Effector CD4-positive, alpha-beta T cell (primary cell): ENCODE results near the gene HNRNPLL.

Experiments
- DNase-seq: peaks from one replicate; pipeline ENCODE4 v3.0.0-alpha.2; 2020

The HNRNPLL gene

DNA sequence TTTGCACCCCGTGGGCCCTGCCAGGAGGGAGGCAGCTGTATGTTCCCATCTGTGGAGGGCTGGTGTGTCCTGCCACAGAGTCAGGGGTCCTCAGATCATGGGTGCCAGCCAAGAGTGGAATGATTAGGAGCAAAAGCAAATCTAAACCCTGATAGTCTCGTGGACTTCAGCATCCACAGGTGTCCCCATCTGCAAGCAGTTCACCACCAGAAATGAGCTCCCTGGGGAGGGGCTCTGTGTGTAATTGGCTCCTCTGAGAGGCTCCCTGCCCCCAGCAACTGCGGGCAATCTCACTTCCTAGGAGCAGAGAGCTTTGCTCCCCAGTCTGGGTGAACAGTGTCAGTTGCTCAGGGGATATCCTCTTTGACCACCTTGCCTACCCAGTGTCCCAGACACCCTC lies 78.1 kb downstream of the HNRNPLL start:
- no peak for DNase-seq

DNA sequence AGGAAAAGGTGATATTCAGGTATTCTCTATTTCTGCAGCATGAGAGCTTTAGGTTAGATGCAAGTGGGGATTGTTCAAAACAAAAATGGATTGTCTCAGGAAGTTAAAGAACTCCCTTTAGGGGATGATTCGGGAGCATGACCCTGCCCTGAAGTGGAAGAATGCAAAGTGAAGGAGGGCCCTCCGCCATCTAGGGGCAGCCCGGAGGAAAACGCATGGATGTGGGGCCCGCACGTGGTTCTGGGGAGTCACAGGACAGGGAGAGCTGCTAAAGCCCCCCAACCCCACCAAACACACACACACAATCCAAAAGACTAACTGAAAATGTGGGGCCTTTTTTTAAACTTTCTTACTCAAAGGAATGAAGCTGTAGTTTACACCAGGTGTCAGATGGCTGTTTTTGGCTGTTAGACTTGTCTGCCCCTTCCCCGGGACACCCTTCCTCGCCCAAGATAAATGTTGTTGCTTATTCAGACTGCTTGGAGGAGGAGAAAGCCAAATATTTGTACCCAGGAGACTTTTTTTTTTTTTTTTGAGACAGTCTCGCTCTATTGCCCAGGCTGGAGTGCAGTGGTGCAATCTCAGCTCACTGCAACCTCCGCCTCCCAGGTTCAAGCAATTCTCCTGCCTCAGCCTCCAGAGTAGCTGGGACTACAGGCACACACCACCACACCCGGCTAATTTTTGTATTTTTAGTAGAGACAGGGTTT lies 78.8 kb downstream of the HNRNPLL start:
- no peak for DNase-seq

DNA sequence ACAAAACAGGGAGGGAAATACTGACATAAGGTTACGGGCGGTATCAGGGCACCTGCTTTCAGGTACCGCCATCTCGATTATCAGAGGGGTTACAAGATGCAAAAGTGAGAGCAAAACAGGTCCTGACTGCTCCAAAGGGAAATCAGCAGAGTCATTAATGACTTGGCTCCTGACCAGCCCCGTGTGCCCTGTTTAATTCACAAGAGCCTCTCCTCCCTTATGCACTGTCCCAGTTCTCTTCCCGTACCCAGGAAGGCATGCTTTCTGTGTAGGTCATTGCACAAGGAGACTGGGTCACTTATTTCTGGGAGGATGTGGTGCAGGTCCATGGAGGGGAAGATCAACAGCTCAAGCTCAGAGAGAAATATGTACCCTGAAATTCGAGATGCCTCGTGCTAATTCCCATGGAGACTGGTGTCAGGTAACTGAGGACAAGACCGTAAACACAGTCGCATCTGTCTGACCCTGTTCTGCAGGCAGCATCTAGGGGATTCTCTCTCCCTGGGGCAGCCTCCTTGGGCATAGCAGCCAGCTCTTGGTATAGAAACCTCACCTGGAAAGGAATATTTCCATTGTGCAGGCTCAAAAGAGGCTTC lies 79.9 kb downstream of the HNRNPLL start:
- no peak for DNase-seq

DNA sequence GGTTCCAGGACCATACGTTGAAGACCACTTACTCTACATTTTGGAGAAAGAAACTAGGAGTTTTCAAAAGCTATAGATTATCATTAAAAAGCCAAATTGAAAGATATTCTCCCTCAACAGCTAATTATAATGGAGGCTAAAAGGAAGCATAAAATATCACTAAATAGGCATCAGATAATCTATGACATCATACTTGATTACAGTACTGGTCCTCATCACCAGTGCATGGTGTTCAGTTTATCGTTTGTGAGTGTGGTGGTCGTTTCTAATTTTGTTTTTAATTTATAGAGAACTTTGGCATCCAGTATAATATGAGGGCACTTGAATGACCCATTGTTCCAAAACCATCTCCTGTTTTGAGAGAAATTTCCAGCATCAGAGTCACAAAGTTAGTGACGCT lies 80.9 kb downstream of the HNRNPLL start:
- no peak for DNase-seq

DNA sequence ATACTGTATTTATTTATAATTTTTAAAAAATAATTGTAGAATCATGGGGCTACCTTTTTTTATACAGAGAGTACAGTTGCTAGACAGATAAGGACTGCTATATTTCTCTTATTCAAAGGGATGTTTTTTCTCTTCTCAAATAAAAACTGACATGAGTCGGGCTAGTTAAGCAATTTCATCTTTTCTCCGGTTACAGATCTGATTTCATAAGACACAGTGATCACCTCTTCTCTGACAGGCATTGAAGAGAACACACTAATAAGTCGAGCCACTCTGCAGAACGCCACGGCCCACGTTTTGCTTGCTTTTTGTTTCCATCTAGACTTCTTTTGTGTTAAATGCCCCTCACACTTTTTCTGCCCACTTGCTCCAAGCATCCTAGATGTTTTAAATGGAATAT lies 85.4 kb downstream of the HNRNPLL start:
- DNase-seq = no peak

DNA sequence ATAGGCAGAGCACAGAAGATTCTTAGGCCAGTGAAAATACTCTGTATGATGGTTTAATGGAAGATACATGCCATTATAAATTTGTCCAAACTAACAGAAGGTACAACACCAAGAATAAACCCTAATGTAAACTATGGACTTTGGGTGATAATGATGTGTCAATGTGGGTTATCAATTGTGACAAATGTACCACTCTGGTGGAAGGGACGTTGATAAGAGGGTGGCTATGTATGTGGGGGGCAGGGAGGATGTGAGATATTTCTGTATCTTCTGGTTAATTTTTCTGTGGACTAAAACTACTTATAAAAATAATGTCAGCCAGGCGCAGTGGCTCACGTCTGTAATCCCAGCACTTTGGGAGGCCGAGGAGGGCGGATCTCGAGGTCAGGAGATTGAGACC lies 86.2 kb downstream of the HNRNPLL start:
- DNase-seq = no peak

DNA sequence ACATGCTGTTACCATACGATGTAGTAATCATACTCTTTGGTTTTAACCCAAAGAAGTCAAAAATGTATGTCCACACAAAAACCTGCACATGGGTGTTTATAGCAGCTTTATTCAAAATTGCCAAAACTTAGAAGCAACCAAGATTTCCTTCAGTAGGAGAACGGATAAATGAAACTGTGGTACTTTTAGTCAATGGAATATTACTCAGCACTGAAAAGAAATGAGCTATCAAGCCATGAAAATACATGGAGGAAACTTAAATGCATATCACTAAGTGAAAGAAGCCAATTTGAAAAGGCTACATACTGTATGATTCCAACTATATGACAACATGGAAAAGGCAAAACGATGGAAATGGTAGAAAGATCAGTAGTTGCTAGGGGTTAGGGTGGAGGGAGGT lies 86.6 kb downstream of the HNRNPLL start:
- DNase-seq = no peak

DNA sequence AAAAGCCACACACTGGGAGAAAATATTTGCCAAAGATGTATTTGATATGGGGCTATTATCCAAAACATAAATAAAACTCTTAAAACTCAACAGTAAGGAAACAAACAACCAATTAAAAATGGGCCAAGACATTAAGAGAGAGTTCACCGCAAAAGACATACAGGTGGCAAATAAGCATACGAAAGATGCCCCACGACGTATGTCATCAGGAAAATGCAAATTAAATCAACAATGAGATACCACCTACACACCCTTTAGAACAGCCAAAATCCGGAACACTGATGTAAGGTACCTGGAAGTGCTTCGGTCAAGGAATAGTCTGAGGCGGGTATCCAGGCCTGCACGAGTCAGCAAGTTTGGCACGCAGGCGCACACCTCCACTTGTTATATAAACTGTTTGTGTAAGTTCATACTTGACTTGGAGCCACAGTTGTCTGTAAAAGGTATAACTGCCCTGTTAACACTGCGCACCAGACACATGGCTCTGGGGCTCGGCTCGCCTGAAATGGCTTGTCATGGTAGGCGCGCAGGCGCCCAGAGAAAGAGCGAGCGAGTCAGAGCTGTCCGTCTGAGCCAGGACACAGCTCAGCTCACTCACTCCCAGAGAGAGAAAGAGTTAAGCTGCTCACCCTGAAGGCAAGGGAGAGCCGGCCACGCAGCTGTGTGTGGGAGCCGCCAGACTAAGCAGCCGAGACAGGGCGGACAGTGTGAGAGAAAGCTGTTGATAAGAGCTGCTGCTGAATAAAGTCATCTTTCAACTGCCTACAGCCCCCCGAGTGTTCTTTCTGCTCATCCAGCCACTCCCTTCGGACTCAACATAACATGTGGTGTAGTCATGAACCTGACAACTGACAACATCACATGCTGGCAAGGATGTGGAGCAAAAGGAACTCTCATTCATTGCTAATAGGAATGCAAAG lies 87.3 kb downstream of the HNRNPLL start:
- DNase-seq = no peak

DNA sequence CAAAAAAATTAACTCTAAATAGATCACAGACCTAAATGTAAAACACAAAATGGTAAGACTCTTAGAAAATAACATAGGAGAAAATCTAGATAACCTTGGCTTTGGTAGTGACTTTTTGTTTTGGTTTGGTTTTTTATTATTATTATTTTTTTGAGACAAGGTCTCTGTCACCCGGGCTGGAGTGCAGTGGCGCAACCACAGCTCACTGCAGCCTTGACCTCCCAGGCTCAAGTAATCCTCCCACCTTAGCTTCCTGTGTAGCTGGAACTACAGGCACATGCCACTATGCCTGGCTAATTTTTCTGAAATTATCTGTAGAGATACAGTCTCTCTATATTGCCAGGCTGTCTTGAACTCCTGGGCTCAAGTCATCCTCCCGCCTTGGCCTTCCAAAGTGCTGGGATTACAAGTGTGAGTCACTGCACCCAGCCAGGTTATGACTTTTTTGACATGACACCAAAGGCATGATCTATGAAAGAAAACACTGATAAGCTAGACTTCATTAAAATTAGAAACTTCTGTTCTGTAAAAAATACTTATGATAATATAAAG lies 88.0 kb downstream of the HNRNPLL start:
- no peak for DNase-seq

DNA sequence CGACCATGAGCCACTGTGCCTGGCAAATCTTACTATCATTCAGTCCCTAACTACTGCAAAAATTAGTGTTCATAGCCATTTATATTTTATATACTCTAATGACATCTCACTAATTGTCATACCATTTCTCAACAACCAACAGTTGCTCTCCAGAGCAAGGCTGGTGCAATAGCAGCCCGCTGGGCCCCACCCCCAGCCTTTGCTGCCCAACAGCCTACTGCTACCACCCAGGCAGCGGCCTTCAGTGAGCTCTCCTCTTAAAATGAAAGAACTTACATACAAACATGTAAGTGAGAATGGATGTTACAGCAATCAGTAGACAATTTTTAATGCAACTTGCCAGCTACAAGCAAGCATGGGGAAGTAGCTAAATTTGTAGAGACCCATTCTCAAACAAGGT lies 90.5 kb downstream of the HNRNPLL start:
- no peak for DNase-seq
